GM13977 (cell line): Measurements from ENCODE around the gene ABCC1.
"Not testable (repeated sequence)": the region's sequence is repeated elsewhere in the genome, so short reads cannot be mapped to it uniquely, and the experiment has no call there.

ENCODE experiments used
- DNase-seq: peaks from one replicate; pipeline ENCODE4 v3.0.0; 2012; ENCODE audit warnings: low spot score
- CTCF ChIP-seq: IDR thresholded peaks from 2 replicates; pipeline ENCODE4 v1.5.1; 2012; ENCODE audit warnings: mild to moderate bottlenecking, control low read depth; ENCODE audit not compliant: insufficient read depth; ENCODE audit errors: extremely low read depth, missing control alignments
- in situ Hi-C: fragments of 300-500 bp; cut with MboI; formaldehyde crosslinking; loops from one replicate; pipeline ENCODE4 v1.12.0; 2022; ENCODE audit warnings: low sequenced_read_pairs, low pct_unique_long_range_greater_than_20kb, mixed read lengths, inconsistent platforms; ENCODE audit not compliant: unreplicated experiment

The ABCC1 gene

GRCh38 chr16:16150117-16150877 lies 200.9 kb downstream of the ABCC1 start:
- TF ChIP-seq CTCF = no peak
- DNase-seq = no peak
- in situ Hi-C loops = no loop called here

- in situ Hi-C loops = no loop called here
- DNase-seq = no peak
- TF ChIP-seq CTCF = no peak
Measured at GRCh38 chr16:16150878-16151152, 201.4 kb downstream of the ABCC1 start.

- in situ Hi-C loops = no loop called here
- no peak for DNase-seq
- no peak for TF ChIP-seq CTCF
Measured at GRCh38 chr16:16151315-16151714, 201.9 kb downstream of the ABCC1 start.

GRCh38 chr16:16153000-16153399 lies 203.6 kb downstream of the ABCC1 start:
- in situ Hi-C loops, DNase-seq: not testable (repeated sequence)

GRCh38 chr16:16154281-16154951 lies 205.0 kb downstream of the ABCC1 start:
- DNase-seq = no peak
- in situ Hi-C loops = no loop called here
- no peak for TF ChIP-seq CTCF

GRCh38 chr16:16155234-16155633 lies 205.8 kb downstream of the ABCC1 start:
- in situ Hi-C loops = no loop called here
- no peak for DNase-seq
- no peak for TF ChIP-seq CTCF

GRCh38 chr16:16157166-16157565 lies 207.8 kb downstream of the ABCC1 start:
- no peak for DNase-seq
- in situ Hi-C loops = no loop called here
- TF ChIP-seq CTCF = no peak
